GM23338 (cell line): ENCODE measurements around the gene PI4K2A. TPM values are rescaled to one million over a fixed set of nuclear protein-coding genes. Genes with fewer than 3 reads are reported as not detected.

Experiments
- ATAC-seq: fragments of 200-7000 bp; cut with Tn5 transposase; 3 replicates; pipeline ENCODE4 v1.9.1; 2020
- DNase-seq: peaks from one replicate; pipeline ENCODE4 v3.0.0-alpha.2; 2015; ENCODE audit warnings: low spot score
- H2AFZ ChIP-seq: fragments of 200-600 bp; sonication (generic); 2 replicates; pipeline ENCODE4 v1.8.0; 2016; ENCODE audit warnings: antibody characterized with exemption, mild to moderate bottlenecking, moderate library complexity
- H3F3A ChIP-seq: fragments of 200-600 bp; sonication (generic); replicated peaks from 2 replicates; pipeline ENCODE4 v1.8.0; 2017; ENCODE audit warnings: antibody characterized with exemption, mixed run types, low read depth
- H3K27ac ChIP-seq: fragments of 200-600 bp; sonication (generic); 2 replicates; pipeline ENCODE4 v1.6.1; 2016; ENCODE audit warnings: low read depth
- H3K27me3 ChIP-seq: fragments of 200-600 bp; sonication (generic); 2 replicates; pipeline ENCODE4 v1.8.0; 2016; ENCODE audit warnings: mild to moderate bottlenecking, mixed run types, moderate library complexity; ENCODE audit not compliant: insufficient read depth
- H3K36me3 ChIP-seq: fragments of 200-600 bp; sonication (generic); 2 replicates; pipeline ENCODE4 v1.8.0; 2016; ENCODE audit warnings: mild to moderate bottlenecking; ENCODE audit not compliant: insufficient read depth
- H3K4me1 ChIP-seq: fragments of 200-600 bp; sonication (generic); 2 replicates; pipeline ENCODE4 v1.8.0; 2016; ENCODE audit warnings: mild to moderate bottlenecking, moderate library complexity; ENCODE audit not compliant: insufficient read depth
- H3K4me2 ChIP-seq: fragments of 200-600 bp; sonication (generic); 2 replicates; pipeline ENCODE4 v1.7.1; 2017; ENCODE audit warnings: mixed run types
- H3K4me3 ChIP-seq: fragments of 200-600 bp; sonication (generic); 2 replicates; pipeline ENCODE4 v1.6.1; 2016; ENCODE audit warnings: mixed run types
- H3K79me2 ChIP-seq: fragments of 200-600 bp; sonication (generic); replicated peaks from 2 replicates; pipeline ENCODE4 v1.8.0; 2017; ENCODE audit warnings: mild to moderate bottlenecking; ENCODE audit not compliant: insufficient read depth
- H3K9me2 ChIP-seq: fragments of 200-600 bp; sonication (generic); 2 replicates; pipeline ENCODE4 v1.8.0; 2017; ENCODE audit not compliant: insufficient read depth
- H4K20me1 ChIP-seq: fragments of 200-600 bp; sonication (generic); replicated peaks from 2 replicates; pipeline ENCODE4 v1.8.0; 2017; ENCODE audit warnings: mild to moderate bottlenecking; ENCODE audit not compliant: insufficient read depth
- H3K27ac Mint-ChIP-seq: 2 replicates; pipeline ENCODE4 v1.8.0; 2020; ENCODE audit warnings: inconsistent platforms, mild to moderate bottlenecking, moderate library complexity, mixed read lengths
- H3K27me3 Mint-ChIP-seq: 3 replicates; pipeline ENCODE4 v1.8.0; 2022; ENCODE audit warnings: low read depth, mild to moderate bottlenecking, moderate library complexity, mixed read lengths, inconsistent platforms; ENCODE audit not compliant: insufficient read depth, poor library complexity
- H3K36me3 Mint-ChIP-seq: 3 replicates; pipeline ENCODE4 v1.8.0; 2021; ENCODE audit warnings: low read depth, mild to moderate bottlenecking, inconsistent platforms, moderate library complexity, mixed read lengths
- H3K4me1 Mint-ChIP-seq: 3 replicates; pipeline ENCODE4 v1.8.0; 2020; ENCODE audit warnings: mild to moderate bottlenecking, inconsistent platforms, mixed read lengths
- H3K4me3 Mint-ChIP-seq: 3 replicates; pipeline ENCODE4 v1.8.0; 2021; ENCODE audit warnings: moderate library complexity, mild to moderate bottlenecking, inconsistent platforms, mixed read lengths
- H3K9me3 Mint-ChIP-seq: 3 replicates; pipeline ENCODE4 v1.8.0; 2020; ENCODE audit warnings: moderate library complexity, mild to moderate bottlenecking, inconsistent platforms, mixed read lengths
- CTCF ChIP-seq, 2 experiments: fragments of 200-600 bp in 1 of 2; sonication (generic) in 1 of 2; conservative IDR thresholded peaks; 2 replicates each; pipeline versions ENCODE4 v1.5.1 to v1.6.1; 2016 to 2017; ENCODE audit warnings: antibody characterized with exemption in 2 of 2, low read depth in 2 of 2, mild to moderate bottlenecking in 2 of 2, moderate library complexity in 1 of 2
- EZH2 ChIP-seq: fragments of 200-600 bp; sonication (generic); IDR thresholded peaks from one replicate; pipeline ENCODE4 v1.8.0; 2017; ENCODE audit warnings: antibody characterized with exemption, mild to moderate bottlenecking, low read depth; ENCODE audit not compliant: unreplicated experiment
- EZH2phosphoT487 ChIP-seq: fragments of 200-600 bp; sonication (generic); IDR thresholded peaks from one replicate; pipeline ENCODE4 v1.8.1; 2018; ENCODE audit warnings: antibody characterized with exemption; ENCODE audit not compliant: unreplicated experiment
- STAT1 ChIP-seq: IDR thresholded peaks from one replicate; pipeline ENCODE4 v1.6.1; 2016; ENCODE audit warnings: antibody characterized with exemption; ENCODE audit not compliant: unreplicated experiment
- ZNF114 ChIP-seq: fragments of 250-450 bp; sonication (Bioruptor Pico); IDR thresholded peaks from 2 replicates; pipeline ENCODE4 v1.5.0; 2020; ENCODE audit warnings: mild to moderate bottlenecking, moderate library complexity
- ZNF331 ChIP-seq: fragments of 250-450 bp; sonication (Bioruptor Pico); IDR thresholded peaks from 2 replicates; pipeline ENCODE4 v1.5.0; 2020; ENCODE audit warnings: low read depth, mild to moderate bottlenecking, moderate library complexity
- polyA plus RNA-seq: library from polyadenylated mRNA; unstranded; fragments of >200 nt; fragmentation: Nextera tagmentation; extraction: Ambion mirVana; gene quantifications from 2 replicates; pipeline ENCODE4 v1.2.1, GENCODE V29; 2016
- total RNA-seq: library from RNA; depleted of rRNA; stranded (reverse); fragments of >200 nt; shearing (Covaris generic); gene quantifications from 2 replicates; pipeline ENCODE4 v1.2.3, GENCODE V29; 2014
- TF ChIP-seq, protein P1 (sequence below): IDR thresholded peaks from 2 replicates; pipeline ENCODE4 v1.6.1; 2016; ENCODE audit warnings: antibody characterized with exemption
- TF ChIP-seq, protein P2 (sequence below): fragments of 250-450 bp; sonication (Bioruptor Pico); IDR thresholded peaks from 2 replicates; pipeline ENCODE4 v1.5.0; 2020; ENCODE audit warnings: mild to moderate bottlenecking, moderate library complexity

The PI4K2A gene
- total and polyA plus RNA-seq, 2 experiments from 2014 or later: 8.1 to 29.2 TPM

DNA sequence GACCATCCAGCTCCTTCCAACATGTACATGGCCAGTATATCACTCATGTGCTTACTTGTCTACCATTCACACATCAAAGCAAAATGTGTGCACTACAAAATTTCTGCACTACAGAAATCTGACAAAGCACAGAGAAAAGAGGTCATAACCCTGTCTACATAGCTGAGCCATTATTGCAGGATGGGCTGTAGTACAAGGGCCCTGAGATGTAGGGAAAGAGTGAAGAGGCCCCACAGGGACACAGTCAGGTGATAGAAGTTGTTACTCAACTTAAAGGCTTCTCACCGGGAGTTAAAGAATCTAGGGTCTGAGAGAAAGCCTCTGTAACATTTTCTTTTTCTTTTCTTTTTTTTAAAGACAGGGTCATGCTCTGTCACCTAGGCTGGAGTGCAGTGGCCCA, 29.1 kb downstream of the PI4K2A start:
- H3K4me1 ChIP-seq: no peaks in the 10 kb centered on the region
- H3K27ac Mint-ChIP-seq: no peak overlapping the region
- DNase-seq (no peak), ATAC-seq (no peak)
- H3K4me1 Mint-ChIP-seq: no peaks in the 10 kb centered on the region
- TF ChIP-seq, protein P1, sequence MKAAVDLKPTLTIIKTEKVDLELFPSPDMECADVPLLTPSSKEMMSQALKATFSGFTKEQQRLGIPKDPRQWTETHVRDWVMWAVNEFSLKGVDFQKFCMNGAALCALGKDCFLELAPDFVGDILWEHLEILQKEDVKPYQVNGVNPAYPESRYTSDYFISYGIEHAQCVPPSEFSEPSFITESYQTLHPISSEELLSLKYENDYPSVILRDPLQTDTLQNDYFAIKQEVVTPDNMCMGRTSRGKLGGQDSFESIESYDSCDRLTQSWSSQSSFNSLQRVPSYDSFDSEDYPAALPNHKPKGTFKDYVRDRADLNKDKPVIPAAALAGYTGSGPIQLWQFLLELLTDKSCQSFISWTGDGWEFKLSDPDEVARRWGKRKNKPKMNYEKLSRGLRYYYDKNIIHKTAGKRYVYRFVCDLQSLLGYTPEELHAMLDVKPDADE: no peak
- TF ChIP-seq, protein P2, sequence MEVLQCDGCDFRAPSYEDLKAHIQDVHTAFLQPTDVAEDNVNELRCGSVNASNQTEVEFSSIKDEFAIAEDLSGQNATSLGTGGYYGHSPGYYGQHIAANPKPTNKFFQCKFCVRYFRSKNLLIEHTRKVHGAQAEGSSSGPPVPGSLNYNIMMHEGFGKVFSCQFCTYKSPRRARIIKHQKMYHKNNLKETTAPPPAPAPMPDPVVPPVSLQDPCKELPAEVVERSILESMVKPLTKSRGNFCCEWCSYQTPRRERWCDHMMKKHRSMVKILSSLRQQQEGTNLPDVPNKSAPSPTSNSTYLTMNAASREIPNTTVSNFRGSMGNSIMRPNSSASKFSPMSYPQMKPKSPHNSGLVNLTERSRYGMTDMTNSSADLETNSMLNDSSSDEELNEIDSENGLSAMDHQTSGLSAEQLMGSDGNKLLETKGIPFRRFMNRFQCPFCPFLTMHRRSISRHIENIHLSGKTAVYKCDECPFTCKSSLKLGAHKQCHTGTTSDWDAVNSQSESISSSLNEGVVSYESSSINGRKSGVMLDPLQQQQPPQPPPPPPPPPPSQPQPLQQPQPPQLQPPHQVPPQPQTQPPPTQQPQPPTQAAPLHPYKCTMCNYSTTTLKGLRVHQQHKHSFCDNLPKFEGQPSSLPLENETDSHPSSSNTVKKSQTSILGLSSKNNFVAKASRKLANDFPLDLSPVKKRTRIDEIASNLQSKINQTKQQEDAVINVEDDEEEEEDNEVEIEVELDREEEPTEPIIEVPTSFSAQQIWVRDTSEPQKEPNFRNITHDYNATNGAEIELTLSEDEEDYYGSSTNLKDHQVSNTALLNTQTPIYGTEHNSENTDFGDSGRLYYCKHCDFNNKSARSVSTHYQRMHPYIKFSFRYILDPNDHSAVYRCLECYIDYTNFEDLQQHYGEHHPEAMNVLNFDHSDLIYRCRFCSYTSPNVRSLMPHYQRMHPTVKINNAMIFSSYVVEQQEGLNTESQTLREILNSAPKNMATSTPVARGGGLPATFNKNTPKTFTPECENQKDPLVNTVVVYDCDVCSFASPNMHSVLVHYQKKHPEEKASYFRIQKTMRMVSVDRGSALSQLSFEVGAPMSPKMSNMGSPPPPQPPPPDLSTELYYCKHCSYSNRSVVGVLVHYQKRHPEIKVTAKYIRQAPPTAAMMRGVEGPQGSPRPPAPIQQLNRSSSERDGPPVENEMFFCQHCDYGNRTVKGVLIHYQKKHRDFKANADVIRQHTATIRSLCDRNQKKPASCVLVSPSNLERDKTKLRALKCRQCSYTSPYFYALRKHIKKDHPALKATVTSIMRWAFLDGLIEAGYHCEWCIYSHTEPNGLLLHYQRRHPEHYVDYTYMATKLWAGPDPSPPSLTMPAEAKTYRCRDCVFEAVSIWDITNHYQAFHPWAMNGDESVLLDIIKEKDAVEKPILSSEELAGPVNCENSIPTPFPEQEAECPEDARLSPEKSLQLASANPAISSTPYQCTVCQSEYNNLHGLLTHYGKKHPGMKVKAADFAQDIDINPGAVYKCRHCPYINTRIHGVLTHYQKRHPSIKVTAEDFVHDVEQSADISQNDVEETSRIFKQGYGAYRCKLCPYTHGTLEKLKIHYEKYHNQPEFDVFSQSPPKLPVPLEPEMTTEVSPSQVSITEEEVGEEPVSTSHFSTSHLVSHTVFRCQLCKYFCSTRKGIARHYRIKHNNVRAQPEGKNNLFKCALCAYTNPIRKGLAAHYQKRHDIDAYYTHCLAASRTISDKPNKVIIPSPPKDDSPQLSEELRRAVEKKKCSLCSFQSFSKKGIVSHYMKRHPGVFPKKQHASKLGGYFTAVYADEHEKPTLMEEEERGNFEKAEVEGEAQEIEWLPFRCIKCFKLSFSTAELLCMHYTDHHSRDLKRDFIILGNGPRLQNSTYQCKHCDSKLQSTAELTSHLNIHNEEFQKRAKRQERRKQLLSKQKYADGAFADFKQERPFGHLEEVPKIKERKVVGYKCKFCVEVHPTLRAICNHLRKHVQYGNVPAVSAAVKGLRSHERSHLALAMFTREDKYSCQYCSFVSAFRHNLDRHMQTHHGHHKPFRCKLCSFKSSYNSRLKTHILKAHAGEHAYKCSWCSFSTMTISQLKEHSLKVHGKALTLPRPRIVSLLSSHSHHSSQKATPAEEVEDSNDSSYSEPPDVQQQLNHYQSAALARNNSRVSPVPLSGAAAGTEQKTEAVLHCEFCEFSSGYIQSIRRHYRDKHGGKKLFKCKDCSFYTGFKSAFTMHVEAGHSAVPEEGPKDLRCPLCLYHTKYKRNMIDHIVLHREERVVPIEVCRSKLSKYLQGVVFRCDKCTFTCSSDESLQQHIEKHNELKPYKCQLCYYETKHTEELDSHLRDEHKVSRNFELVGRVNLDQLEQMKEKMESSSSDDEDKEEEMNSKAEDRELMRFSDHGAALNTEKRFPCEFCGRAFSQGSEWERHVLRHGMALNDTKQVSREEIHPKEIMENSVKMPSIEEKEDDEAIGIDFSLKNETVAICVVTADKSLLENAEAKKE (CRISPR knock-in tag): no peak
- TF ChIP-seq STAT1 (no peak), CTCF (conservative IDR thresholded peaks at IDR 0.05; ENCODE audit: low read depth in 2 of 2) (no peak), ZNF331 (CRISPR knock-in tag) (no peak), EZH2 (no peak), EZH2phosphoT487 (no peak), ZNF114 (CRISPR knock-in tag) (no peak)
- no peak overlapping the region for H2AFZ ChIP-seq
- no peaks in the 10 kb centered on the region for H3K79me2 ChIP-seq
- H3K4me3 ChIP-seq: no peak overlapping the region
- no peak overlapping the region for H3K4me3 Mint-ChIP-seq
- no peak overlapping the region for H3K27ac ChIP-seq
- H3K27me3 Mint-ChIP-seq: no peaks in the 10 kb centered on the region
- H3K36me3 ChIP-seq: peaks cover 31% of the 10 kb centered on the region
- H3F3A ChIP-seq: no peaks in the 10 kb centered on the region
- no peak overlapping the region for H3K4me2 ChIP-seq
- no peaks in the 10 kb centered on the region for H3K27me3 ChIP-seq
- peaks cover 4% of the 10 kb centered on the region; the same call in 1 of the 2 replicates for H4K20me1 ChIP-seq
- H3K36me3 Mint-ChIP-seq: peaks cover 64% of the 10 kb centered on the region
- no peaks in the 10 kb centered on the region for H3K9me2 ChIP-seq
- no peaks in the 10 kb centered on the region for H3K9me3 Mint-ChIP-seq
